Left cardiac atrium (tissue), 4 donors: ENCODE measurements around the gene VKORC1. TPM values are rescaled to one million over a fixed set of nuclear protein-coding genes. Genes with fewer than 3 reads are reported as not detected.

ENCODE experiments used
- ATAC-seq, 2 donors: fragments of 200-7000 bp; cut with Tn5 transposase; one replicate each; pipeline ENCODE4 v1.9.1; 2020; ENCODE audit warnings: mild to moderate bottlenecking in 2 of 2, moderate library complexity in 2 of 2
- DNase-seq: peaks from one replicate; pipeline ENCODE4 v3.0.0-alpha.2; 2020
- intact Hi-C, 2 donors: fragments of 100-400 bp; cut with DNase I; formaldehyde crosslinking; loops; one replicate each; pipeline versions ENCODE4 v1.14.1 to v1.15.1; 2022 to 2023
- total RNA-seq, 2 donors: library from RNA; stranded (reverse); fragmentation: NEBNext Ultra II Directional; extraction: Animal tissue kit (Norgen Biotek cat#: 25700); gene quantifications; one replicate each; pipeline ENCODE4 v1.2.1, GENCODE V29; 2021
- donor health status: DM: no; HTN: yes; CAD: no.
- donor health status: DM: no; HTN: yes; CAD: no; lungs with severe emphysema.
- donor health status: DM: yes; HTN: yes; CAD: no.
- donor health status: Dilated cardiomyopathy.

The VKORC1 gene
- total RNA-seq, 2 donors from 2014 or later, result 47.1 to 53.2 TPM

DNA sequence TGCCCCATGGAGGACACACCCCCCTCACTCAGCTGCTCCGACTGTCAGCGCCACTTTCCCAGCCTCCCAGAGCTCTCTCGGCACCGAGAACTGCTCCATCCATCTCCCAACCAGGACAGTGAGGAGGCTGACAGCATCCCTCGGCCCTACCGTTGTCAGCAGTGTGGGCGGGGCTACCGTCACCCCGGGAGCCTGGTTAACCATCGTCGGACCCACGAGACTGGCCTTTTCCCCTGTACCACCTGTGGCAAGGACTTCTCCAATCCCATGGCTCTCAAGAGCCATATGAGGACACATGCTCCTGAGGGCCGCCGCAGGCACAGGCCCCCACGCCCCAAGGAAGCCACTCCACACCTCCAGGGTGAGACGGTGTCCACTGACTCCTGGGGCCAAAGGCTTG, 18.3 kb downstream of the VKORC1 start:
- ATAC-seq (no peak), DNase-seq (no peak)
- intact Hi-C loops, result no loop called here

DNA sequence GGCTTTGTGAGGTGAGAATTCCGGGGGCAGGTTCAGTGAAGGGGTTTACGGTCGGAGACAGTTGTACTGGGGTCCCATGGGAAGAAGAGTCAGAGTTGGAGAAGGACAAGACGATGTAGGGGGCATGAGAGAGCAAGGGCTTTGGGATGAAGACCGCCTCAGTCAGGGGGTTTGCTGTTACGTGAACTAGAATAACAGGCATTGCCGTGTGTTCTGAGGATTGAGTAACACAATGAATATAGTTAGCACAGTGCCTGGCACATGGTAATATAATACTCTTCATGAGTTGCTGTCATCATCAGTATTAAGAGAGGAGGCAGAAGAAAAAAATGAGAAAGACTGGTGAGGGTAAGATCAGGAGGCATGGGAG, 19.8 kb downstream of the VKORC1 start:
- ATAC-seq, result no peak
- DNase-seq, result no peak
- intact Hi-C loops, result loop anchor here in 1 of 2 donors (2.0 kb wide), 1 partner anchor 42 kb away; the partner anchor contains the start of gene STX4

DNA sequence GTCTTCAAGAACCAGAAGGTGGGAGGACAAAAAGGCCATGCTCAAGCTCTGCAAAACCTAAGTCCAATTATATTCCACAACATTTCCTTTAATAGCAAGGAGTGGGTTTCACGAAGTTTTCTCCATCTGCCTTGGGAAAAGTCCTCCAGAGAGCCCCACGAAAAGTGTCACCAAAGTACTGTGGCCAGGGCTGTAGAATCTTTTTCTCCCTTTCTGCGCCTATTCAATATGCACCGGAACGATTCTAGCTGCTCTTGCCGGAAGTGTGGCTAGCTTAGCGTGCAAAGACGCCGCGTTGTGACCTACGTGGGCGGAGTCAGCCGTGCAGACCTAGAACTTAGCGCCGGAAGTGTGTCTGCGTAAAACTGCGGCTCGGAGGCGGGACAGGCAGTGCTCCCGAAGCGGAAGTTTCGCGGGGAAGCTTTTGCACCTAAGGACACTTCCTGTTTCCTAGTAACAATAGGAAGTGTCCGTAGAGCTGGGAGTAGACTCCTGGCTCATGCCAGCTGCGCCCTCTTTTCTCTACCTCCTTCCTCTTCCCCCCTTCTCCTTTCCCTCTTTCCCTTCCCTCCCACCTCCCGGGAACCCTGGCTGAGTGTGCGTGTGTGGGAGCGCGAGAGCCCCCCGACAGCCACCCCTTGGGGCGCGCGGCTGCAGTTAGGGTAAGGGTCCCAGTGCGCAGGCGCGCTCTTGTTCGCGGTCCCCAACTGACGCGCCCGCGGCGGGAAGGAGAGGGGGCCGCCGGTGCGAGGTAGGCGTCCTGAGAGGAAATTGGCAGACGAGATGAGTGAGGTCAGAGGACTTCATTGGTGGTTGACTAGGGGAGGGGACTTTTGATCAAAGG, 20.4 kb downstream of the VKORC1 start, which contains the start of the genes ZNF646 and ZNF668:
TSS of gene ZNF646 (plus strand) at position 453 of the 844 bp plus-strand sequence. CDS start 1,903 bp downstream, outside the sequence.
TSS of gene ZNF668 (minus strand) at position 271 of the 844 bp plus-strand sequence. CDS start 9,781 bp downstream, outside the sequence.
- intact Hi-C loops, result loop anchor here in 1 of 2 donors (2.0 kb wide), 1 partner anchor 41 kb away; the partner anchor contains the start of gene STX4
- DNase-seq (peak; percentile 99), ATAC-seq (peak; percentile 93 to 95)

DNA sequence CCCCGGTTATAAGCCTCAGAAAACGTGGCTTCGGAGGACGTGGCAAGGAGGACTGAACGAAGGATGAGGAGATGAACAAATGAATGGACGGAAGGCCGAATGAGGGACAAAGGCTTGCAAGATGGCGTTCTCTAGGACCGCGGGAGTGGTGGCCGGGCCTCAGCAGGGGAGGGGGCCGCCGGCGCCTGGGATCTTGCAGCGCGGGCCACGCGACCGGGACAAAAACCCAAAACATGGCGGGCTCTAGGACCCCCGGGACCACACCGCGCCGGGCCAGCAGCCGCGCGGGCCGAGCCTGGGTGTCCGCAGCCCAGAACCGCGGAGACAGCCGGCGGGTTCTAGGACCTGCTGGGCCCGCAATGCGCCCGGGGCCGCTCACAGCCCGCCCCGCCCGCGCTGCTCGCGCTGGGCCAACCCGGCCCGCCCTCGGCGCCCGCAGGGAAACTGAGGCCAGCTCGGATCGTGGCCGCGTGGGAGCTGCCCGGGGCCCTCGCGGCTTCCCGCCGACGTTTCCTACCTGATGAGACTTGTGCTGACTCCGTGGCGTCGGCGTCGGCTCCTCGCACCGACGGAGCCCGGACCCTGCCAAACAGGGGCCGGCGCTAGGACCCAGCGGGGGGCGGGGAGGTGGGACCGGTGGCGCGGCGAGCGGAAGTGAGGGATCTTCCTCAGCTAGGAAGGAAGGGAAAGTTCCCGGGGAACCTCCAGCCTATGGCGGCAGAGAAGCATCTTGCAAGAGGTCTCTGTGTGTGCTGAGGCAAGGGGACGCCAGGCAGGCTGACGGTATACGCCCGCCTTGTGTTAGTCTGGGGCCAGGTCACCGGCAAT, 21.2 kb downstream of the VKORC1 start:
- intact Hi-C loops, result no loop called here
- peak; percentile 94 for DNase-seq
- ATAC-seq, result peak; percentile 91 to 92

DNA sequence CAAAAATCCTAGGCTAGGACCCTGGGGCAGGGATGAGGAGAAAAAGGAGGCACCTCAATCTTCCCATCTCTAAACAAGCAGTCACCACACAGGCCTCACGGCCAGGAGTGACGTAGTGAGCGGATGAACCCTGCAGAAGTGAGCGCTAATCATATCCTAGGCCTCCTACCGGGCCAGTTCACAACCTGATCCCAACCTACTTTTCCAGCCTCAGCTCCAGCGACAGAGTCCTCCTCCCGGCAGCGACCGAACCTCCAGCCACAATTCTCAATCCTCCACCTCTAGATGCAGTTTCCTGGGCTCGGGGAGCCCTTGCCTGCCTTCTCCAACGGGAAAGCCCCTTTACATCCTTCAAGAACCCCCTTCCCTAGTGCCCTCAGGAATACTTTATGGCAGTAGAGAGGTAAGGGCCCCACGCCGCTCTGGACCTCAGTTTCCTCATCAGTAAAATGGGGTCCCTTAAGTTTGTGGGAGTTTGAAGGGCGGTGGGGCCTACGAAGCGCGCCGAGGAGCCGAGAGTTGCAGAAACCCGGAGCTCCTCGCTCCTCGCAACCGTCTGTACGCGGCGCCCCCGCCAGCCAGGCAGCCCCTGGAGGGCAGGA, 22.0 kb downstream of the VKORC1 start:
- no peak for ATAC-seq
- intact Hi-C loops, result no loop called here
- DNase-seq, result no peak

DNA sequence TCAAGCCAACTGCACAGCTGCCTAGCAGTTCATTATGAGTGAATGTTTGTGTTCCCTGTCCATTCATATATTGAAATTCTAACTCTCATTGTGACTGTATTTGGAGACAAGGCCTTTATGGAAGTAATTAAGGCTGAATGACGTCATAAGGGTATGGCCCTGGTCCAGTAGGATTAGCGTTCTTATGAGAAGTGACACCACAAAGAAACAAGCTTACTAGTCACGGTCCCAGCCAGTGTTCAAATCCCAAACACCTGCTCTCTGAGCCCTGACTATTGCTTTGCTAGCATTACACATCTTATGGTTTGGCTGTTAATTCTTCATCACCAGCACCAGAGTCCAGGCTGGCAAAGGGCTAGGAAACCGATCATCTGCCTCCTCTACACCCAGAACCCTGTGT, 22.7 kb downstream of the VKORC1 start:
- DNase-seq (no peak), ATAC-seq (no peak)
- intact Hi-C loops, result no loop called here

DNA sequence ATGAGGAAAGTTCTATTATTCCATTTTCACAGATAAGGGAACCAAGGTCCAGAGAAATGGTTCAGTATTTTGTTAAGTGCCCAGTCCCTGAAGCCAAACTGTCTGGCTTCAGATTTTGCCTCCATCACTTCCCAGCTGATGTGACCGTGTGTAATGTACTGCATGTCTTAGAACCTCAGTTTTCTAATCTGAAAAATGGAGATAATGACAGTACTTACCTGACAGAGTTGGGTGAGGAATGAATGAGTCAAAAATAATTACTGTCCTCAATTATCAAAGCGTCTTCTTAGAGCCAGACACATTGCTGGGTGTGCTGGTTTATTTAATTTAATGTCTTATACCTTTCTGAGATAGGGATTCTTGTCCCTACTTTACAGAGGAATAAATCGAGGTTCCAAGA, 27.3 kb downstream of the VKORC1 start:
- intact Hi-C loops, result no loop called here
- DNase-seq (no peak), ATAC-seq (no peak)

DNA sequence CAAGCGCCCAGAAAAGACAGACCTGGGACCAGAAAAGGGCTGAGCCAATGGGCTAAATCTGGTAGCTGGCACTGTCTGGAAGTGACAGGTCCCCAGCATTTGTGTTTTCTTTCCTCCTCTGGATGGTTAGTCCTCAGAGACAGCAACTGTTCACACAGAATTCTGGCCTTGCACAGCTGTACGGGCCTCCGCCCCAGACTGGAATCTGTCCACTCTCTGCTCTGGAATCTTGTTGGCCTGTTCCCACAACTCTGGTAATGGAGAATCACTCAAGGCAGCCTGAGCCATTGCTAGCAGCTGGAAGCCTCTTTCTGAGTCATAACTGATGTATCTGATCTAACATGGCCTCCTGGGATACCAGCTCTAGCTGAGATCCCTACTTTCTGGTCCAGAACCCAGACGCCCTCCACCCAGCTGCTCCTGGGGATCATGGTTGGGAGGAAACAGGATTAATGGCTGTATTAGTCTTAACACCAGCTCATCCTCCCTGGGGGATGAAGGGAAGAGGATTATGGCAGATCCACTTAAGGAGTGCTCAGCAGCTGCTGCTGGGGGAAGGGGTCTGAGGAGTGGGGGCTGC, 29.6 kb downstream of the VKORC1 start:
- intact Hi-C loops, result no loop called here
- DNase-seq (peak; percentile 70), ATAC-seq (peak; percentile 83 to 95)

DNA sequence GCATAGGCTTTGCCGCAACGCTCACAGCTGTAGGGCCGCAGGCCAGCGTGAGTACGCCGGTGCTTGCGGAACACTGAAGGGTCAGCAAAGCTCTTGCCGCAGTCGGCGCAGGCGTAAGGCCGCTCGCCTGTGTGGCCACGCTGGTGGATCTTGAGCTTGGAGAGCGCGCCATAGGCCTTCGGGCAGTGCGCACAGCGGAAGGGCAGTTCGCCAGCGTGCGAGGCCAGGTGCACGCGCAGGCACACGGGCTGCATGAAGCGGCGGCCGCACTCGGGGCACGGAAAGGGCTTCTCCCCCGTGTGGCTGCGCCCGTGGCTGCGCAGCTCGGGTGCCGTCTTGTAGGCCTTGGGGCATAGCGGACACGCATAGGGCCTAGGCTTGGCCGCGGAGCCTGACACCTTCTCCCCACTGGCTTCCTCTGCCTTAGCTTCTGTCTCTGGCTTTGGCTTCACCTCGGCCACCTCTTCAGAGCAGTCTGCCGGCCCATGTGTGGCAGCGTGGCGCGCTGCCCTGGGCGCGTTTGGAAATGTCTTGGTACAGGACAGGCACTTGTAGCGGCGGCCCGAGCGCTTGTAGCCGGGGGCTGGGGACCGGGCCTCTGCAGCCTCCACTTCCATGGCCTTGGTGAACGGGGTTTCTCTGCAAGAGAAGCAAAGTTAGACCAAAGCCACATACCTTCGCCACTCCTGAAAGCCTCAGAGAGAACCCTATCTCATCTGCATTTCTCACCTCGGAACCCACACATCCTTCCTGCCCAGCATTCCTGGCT, 30.6 kb downstream of the VKORC1 start:
- no peak for DNase-seq
- intact Hi-C loops, result no loop called here
- peak; percentile 2 to 38 for ATAC-seq

DNA sequence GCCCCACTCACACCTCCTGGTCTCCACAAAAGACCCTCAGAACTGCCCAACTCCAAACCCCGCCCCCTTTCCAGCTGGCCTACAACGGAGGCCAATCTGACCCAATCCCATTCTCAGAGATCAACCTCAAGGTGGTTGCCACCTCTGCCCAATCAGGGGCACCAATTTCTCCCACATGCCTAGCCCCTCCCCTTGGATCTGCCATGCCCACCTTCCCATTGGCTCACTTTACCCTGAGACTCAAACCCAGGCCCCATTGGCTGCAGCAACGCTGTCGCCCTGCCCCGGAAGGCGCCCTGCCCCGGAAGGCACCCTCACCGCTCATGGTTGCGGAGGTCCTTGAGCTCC, 31.1 kb downstream of the VKORC1 start:
- intact Hi-C loops, result no loop called here

DNA sequence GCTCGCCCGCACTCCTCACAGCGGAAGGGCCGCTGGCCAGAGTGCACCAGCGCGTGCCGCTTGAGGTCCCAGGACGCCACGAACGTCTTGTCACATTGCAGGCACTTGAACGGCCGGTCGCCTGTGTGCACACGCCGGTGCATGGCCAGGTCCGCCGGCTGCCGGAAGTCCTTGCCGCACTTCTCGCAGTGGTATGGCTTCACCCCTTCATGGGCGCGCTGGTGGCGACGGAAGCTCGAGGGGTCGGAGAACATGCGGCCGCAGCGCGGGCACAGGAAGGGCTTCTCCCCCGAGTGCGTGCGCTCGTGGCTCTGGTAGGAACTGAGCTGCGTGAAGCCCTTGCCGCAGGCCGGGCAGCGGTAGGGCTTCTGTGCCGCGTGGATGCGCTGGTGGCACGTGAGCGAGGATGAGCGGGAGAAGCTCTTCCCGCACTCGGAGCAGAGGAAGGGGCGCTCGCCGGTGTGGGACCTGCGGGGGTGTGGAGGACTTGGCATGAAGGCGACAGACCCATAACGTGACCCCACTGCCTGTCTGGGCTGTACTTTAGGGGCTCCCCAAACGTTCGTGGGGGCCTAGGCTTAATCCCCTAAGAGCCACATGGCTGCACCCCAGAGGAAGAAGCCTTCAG, 32.7 kb downstream of the VKORC1 start:
- DNase-seq (no peak), ATAC-seq (no peak)
- intact Hi-C loops, result no loop called here

More for the DNA sequence above, 31.1 kb downstream of the VKORC1 start:
- ATAC-seq, result no peak
- no peak for DNase-seq

DNA sequence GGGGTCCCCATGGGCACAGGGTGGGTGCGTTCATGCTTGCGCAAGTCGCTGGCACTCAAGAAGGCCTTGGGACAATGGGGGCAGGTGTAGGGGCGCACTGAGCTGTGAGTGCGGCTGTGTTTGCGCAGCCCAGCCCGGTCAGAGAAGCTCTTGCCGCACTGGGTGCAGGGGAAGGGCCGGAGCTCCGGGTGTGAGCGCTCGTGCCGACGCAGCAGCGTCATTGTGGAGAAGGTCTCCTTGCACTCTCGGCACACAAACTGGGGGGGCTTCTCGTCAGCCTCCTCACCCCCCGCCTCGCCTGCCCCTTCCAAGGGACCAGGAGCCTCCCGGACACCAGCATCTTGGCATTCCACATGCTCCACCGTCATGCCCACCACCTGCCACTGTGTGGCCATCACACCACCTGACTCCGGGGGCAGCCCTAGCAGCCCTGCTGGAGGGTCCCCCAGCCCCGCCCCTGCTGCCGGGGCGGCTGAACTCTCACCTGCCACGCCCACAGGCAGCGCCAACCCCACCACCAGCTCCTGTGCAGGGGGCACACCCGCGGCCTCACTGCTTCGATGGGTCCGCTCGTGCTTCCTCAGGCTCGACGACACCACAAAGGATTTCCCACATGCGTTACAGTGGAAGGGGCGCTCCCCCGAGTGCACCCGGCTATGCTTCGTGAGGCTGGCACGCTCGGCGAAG, 33.3 kb downstream of the VKORC1 start:
- no peak for DNase-seq
- intact Hi-C loops, result no loop called here
- ATAC-seq, result no peak

DNA sequence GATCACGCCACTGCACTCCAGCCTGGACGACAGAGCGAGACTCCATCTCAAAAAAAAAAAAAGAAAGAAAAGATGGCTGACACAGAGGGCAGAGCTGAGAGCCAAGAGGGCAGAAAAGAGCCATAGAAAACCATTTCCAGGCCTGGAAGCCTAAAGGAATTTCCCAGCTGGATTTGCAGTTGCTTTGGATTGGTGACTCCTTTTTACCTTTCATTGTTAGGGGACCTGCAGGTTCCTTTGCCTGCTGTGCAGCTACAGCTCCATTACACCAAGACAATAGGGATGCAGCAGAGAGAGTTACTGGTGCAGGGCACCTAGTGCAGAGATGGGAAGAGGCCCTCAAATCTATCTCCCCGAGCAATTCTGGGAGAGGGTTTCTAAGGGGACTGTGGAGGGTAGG, 39.0 kb downstream of the VKORC1 start:
- DNase-seq, result no peak
- no peak for ATAC-seq
- intact Hi-C loops, result no loop called here

DNA sequence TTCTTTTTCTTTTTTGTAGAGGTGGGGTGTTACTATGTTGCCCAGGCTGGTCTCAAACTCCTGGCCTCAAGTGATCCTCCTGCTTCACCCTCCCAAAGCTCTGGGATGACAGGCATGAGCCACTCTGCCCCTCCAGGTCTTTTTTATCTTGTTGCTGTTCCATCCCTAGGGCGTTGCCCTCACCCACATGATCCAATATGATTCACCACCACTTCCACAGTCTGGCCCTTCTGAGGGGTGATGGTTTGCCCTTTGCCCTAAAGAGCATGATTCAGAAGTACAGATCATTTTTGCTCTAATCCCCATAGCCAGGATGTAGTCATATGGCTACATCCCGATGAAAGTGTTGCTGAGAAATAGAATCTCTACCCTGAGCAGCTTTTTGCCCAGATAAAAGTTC, 42.5 kb downstream of the VKORC1 start:
- DNase-seq (no peak), ATAC-seq (peak; percentile 65 to 97)
- intact Hi-C loops, result no loop called here

DNA sequence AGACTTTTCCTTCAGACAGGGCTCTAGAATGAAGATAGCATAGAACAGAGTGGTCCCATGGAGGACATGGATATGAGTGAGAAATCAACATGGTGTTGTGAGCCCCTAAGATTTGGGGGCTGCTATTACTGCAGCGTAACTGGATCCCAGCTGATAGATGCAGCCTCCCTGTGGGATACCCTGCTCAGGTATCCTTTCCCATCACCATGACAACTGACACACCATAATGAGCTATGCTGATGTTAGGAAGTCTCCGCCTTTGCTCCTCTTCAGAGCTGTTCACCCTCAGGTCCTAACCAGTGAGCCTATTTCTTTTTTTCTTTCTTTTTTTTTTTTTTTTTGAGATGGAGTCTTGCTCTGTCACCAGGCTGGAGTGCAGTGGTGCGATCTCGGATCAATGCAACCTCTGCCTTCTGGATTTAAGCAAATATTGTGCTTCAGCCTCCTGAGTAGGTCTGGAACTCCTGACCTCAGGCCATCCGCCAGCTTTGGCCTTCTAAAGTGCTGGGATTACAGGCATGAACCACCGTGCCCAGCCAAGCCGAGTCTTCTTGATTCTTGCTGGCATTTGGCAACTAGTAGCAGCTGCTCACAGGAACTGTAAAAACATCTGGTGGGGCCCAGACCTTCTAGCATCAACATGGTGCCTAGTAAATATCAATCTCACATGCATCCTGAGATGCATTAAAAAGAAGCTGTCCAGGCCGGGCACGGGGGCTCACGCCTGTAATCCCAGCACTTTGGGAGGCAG, 44.1 kb downstream of the VKORC1 start:
- no peak for DNase-seq
- no peak for ATAC-seq
- intact Hi-C loops, result no loop called here

DNA sequence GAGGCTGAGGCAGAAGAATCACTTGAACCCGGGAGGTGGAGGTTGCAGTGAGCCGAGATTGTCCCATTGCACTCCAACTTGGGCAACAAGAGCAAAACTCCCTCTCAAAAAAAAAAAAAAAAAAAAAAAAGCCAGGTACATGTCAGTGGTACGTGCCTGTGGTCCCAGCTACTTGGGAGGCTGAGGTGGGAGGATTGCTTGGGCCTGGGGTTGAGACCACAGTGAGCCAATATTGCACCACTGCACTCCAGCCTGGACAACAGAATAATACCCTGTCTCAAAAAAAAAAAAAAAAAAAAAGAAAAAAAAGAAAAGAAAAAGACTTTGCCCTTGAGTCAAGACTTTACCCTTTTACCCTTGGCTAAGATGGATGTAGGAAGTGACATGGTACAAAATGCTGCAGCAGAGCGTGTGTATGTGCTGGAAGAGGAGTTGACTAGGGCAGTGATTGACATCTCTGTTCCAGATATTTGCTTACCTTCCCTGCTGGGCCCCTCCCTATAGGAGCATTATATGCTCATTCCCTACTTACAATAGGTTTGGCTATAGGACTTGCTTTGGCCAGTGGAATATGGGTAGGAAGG, 50.6 kb downstream of the VKORC1 start:
- intact Hi-C loops, result no loop called here
- no peak for ATAC-seq
- no peak for DNase-seq

DNA sequence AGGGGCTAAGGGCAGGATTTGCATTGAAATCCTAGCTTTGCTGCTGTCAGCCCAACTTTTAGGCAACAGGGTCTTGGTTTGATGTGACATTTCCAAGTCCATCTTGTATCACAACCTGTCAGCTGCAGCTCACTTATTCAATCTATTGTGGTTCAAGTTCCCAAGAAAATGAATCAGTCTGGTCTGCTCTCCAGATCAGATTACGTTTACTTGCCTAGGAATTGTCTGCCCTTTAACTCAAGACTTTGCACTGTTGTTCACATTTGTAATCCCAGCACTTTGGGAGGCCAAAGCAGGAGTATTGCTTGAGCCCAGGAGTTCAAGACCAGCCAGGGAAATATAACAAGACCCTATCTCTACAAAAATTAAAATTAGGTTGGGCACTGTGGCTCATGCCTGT, 51.2 kb downstream of the VKORC1 start:
- intact Hi-C loops, result no loop called here
- no peak for ATAC-seq
- no peak for DNase-seq
